Loucy (cell line): ENCODE data around the gene MON1A.

Source experiments
- EZH2phosphoT487 ChIP-seq: fragments of 200-600 bp; IDR thresholded peaks from 2 replicates; pipeline ENCODE4 v1.6.1; 2018; ENCODE audit warnings: antibody characterized with exemption, mild to moderate bottlenecking, moderate library complexity, borderline replicate concordance
- TF ChIP-seq, protein P1 (sequence below): fragments of 200-600 bp; sonication (generic); conservative IDR thresholded peaks from 2 replicates; pipeline ENCODE4 v1.5.1; 2014; ENCODE audit warnings: mild to moderate bottlenecking, antibody characterized with exemption, low read length

DNA sequence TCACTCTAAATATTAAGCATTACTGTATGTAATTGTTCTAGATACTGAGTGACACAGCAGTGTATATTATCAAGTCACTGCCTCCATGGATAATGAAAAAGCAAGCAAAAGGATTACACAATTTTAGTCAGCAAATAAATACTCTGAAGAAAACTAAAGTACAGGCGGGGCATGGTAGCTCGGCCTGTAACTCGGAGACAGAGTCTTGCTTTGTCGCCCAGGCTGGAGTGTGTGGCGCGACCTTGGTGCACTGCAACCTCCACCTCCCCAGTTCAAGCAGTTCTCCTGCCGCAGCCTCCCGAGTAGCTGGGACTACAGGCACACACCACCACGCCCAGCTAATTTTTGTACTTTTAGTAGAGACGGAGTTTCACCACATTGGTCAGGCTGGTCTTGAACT lies 43.0 kb upstream of the MON1A start:
- TF ChIP-seq, protein P1, sequence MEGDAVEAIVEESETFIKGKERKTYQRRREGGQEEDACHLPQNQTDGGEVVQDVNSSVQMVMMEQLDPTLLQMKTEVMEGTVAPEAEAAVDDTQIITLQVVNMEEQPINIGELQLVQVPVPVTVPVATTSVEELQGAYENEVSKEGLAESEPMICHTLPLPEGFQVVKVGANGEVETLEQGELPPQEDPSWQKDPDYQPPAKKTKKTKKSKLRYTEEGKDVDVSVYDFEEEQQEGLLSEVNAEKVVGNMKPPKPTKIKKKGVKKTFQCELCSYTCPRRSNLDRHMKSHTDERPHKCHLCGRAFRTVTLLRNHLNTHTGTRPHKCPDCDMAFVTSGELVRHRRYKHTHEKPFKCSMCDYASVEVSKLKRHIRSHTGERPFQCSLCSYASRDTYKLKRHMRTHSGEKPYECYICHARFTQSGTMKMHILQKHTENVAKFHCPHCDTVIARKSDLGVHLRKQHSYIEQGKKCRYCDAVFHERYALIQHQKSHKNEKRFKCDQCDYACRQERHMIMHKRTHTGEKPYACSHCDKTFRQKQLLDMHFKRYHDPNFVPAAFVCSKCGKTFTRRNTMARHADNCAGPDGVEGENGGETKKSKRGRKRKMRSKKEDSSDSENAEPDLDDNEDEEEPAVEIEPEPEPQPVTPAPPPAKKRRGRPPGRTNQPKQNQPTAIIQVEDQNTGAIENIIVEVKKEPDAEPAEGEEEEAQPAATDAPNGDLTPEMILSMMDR, result no peak
- no peak for TF ChIP-seq EZH2phosphoT487
